ENCODE measurements around the gene AOPEP. TPM values are rescaled to one million over a fixed set of nuclear protein-coding genes. Genes with fewer than 3 reads are reported as not detected.

The AOPEP gene
- total RNA-seq, 1 experiment from 2014 or later, result 32.4 TPM

DNA sequence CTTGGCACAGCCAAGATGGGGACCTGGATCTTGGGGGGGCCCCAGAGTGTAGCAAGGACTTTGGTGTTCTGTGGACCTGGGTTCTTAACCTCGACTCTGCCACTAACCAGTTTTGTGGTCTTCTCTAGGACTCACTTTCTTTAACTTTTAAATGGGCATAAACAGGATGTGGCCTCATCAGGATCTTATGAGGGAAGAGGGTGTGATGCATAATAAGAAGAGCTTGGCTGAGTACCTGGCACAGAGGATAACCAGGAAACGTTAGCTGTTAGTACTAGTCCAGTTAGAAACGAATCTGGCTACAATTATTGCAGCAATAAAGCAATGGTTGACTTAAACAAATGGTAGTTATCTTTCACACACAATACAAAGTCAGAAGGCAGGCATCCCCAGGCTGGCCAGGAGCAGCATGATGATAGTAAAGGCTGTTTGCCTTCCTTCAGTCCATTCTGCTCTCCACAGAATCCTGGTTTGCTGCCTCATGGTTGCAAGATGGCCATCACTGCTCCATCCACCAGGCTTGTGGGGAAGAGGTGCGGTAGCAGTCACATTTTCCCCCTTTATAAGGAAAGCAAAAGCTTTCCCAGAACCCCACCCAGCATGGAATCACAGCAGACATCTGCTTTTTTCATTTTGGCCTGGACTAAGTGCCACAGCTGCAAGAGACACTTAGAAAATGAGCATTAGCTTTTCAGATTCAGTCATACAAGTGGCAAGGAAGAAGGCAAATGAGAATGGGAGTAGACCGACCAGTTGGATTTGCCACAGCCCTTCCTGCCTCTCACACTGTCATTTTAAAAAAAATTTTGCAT lies 225.0 kb downstream of the AOPEP start:
- intact Hi-C loops (cut with micrococcal nuclease), result no loop called here
- Mint-ChIP-seq H3K9me3 (ENCODE audit: unreplicated experiment) (no peaks in the 10 kb centered on the region), H3K27me3 (ENCODE audit: insufficient read depth, unreplicated experiment) (no peaks in the 10 kb centered on the region), H3K4me3 (ENCODE audit: unreplicated experiment) (no peak overlapping the region), H3K36me3 (ENCODE audit: insufficient read depth, unreplicated experiment) (no peaks in the 10 kb centered on the region), H3K27ac (ENCODE audit: low read depth, unreplicated experiment) (peak overlapping the region; percentile 57), H3K4me1 (ENCODE audit: insufficient read depth, unreplicated experiment) (peaks cover 52% of the 10 kb centered on the region)
- ChIA-PET POLR2A (interaction anchor here (0.7 to 2.5 kb wide), 6 partner anchors 10 to 168 kb away, joined by 3 to 8 read pairs (median 4); no protein-coding TSS in a partner anchor), CTCF (interaction anchor here (1.0 to 1.1 kb wide), 2 partner anchors 52 to 174 kb away, joined by 3 read pairs; no protein-coding TSS in a partner anchor)
- BruUV-seq (replicated peaks), result no TSS peak
- DNase-seq (ENCODE audit: unreplicated experiment), result no peak
- TF ChIP-seq, protein P1, sequence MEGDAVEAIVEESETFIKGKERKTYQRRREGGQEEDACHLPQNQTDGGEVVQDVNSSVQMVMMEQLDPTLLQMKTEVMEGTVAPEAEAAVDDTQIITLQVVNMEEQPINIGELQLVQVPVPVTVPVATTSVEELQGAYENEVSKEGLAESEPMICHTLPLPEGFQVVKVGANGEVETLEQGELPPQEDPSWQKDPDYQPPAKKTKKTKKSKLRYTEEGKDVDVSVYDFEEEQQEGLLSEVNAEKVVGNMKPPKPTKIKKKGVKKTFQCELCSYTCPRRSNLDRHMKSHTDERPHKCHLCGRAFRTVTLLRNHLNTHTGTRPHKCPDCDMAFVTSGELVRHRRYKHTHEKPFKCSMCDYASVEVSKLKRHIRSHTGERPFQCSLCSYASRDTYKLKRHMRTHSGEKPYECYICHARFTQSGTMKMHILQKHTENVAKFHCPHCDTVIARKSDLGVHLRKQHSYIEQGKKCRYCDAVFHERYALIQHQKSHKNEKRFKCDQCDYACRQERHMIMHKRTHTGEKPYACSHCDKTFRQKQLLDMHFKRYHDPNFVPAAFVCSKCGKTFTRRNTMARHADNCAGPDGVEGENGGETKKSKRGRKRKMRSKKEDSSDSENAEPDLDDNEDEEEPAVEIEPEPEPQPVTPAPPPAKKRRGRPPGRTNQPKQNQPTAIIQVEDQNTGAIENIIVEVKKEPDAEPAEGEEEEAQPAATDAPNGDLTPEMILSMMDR (IDR thresholded peaks at IDR 0.05; ENCODE audit: unreplicated experiment), result no peak

DNA sequence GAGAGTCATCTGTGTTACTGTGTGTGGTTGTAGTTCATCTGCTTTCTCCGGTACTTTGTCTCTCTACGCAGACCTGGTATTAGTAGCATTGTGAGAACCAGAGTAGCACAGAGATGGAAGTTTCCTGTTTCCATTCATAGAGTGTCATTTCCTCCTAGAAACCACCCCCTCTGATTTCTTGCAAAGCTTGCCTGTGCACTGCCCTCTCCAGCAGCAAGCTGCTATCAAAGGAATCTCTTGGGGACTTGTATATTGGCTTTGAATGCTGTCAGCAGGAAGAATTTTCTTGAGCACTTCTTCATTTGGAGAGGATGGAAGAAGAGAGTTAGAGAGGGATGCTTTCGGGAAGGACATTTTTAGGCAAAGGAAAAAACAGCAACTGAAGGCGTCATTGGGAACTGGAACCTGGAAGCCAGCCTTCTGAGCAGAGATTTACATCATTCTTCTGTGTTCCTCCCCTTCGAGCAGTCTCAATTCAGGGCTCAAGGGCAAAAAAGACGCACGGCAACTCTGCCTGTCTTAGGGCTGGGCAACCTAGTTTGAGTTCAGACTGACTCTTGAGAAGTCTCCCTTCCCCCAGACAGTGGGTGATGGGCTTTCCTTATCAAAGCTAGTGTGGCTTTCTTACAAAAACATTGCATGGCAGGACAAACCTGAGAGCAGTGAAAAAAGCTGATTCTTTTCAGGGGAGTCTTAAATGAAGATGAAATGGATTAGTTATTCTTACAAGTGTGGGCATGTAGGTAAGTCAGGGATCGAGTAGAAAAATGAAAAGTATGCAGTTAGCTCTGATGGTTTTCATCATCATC lies 226.3 kb downstream of the AOPEP start:
- intact Hi-C loops (cut with micrococcal nuclease), result no loop called here
- TF ChIP-seq, protein P1 (IDR thresholded peaks at IDR 0.05; ENCODE audit: unreplicated experiment), result no peak
- ChIA-PET POLR2A (interaction anchor here (0.7 to 2.5 kb wide), 13 partner anchors 9 to 170 kb away, joined by 3 to 11 read pairs (median 4); no protein-coding TSS in a partner anchor), CTCF (interaction anchor here (0.6 to 1.6 kb wide), 3 partner anchors 17 to 65 kb away, joined by 3 to 4 read pairs (median 3); no protein-coding TSS in a partner anchor)
- DNase-seq (ENCODE audit: unreplicated experiment), result no peak
- BruUV-seq (replicated peaks), result no TSS peak
- Mint-ChIP-seq H3K4me1 (ENCODE audit: insufficient read depth, unreplicated experiment) (peaks cover 50% of the 10 kb centered on the region), H3K36me3 (ENCODE audit: insufficient read depth, unreplicated experiment) (no peaks in the 10 kb centered on the region), H3K4me3 (ENCODE audit: unreplicated experiment) (no peak overlapping the region), H3K27ac (ENCODE audit: low read depth, unreplicated experiment) (no peak overlapping the region), H3K27me3 (ENCODE audit: insufficient read depth, unreplicated experiment) (no peaks in the 10 kb centered on the region), H3K9me3 (ENCODE audit: unreplicated experiment) (no peaks in the 10 kb centered on the region)

DNA sequence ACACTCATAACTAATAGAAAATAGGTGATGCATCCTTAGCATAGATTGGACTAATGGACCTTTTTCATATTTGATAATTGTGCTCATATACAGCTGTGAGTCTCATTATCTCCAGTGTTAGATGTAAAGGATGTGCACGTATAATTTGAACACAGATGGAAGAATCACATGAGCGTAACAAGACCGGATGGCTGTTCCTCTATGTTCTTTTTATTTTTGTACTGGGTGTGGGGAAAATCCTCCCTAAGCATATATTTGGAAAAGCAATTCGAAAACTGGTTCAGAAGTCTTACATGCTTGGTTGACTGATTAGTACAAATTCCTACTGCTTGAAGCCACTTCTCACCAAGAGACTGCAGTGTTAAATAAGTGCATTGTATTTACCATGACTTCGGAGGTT lies 230.2 kb downstream of the AOPEP start:
- Mint-ChIP-seq H3K36me3 (ENCODE audit: insufficient read depth, unreplicated experiment) (no peaks in the 10 kb centered on the region), H3K9me3 (ENCODE audit: unreplicated experiment) (no peaks in the 10 kb centered on the region), H3K27me3 (ENCODE audit: insufficient read depth, unreplicated experiment) (no peaks in the 10 kb centered on the region), H3K4me3 (ENCODE audit: unreplicated experiment) (no peak overlapping the region), H3K27ac (ENCODE audit: low read depth, unreplicated experiment) (no peak overlapping the region), H3K4me1 (ENCODE audit: insufficient read depth, unreplicated experiment) (peaks cover 22% of the 10 kb centered on the region)
- intact Hi-C loops (cut with micrococcal nuclease), result no loop called here
- TF ChIP-seq, protein P1 (IDR thresholded peaks at IDR 0.05; ENCODE audit: unreplicated experiment), result no peak
- ChIA-PET POLR2A (no interaction called here), CTCF (no interaction called here)
- BruUV-seq (replicated peaks), result no TSS peak
- no peak for DNase-seq (ENCODE audit: unreplicated experiment)

DNA sequence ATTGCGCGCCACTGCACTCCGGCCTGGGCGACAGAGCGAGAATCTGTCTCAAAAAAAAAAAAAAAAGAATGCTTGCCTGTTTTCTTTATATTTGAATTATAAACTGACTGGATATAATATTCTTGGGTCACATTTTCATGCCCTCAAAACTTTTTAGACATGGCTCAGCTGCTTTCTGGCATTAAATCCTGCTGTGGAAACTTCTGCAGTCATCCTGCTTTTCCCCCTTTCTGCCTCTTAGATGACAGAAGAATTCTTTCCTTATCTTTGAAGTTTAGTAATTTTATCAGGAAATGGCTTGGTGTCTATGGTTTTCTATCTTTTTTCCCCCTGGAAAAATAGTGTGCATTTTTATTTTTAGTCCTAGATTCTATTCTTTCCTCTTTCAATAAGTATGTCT lies 234.5 kb downstream of the AOPEP start:
- CTCF ChIA-PET, result interaction anchor here (0.9 to 1.3 kb wide), 2 partner anchors 12 to 13 kb away, joined by 3 to 5 read pairs; no protein-coding TSS in a partner anchor
- intact Hi-C loops (cut with micrococcal nuclease), result no loop called here
- POLR2A ChIA-PET, result interaction anchor here (0.6 to 1.4 kb wide), 3 partner anchors 8 to 186 kb away, joined by 3 to 4 read pairs (median 4); no protein-coding TSS in a partner anchor

More for the DNA sequence above, 234.5 kb downstream of the AOPEP start:
- no peaks in the 10 kb centered on the region for H3K9me3 Mint-ChIP-seq (ENCODE audit: unreplicated experiment)
- H3K4me3 Mint-ChIP-seq (ENCODE audit: unreplicated experiment), result no peak overlapping the region
- no peaks in the 10 kb centered on the region for H3K27me3 Mint-ChIP-seq (ENCODE audit: insufficient read depth, unreplicated experiment)
- no peaks in the 10 kb centered on the region for H3K36me3 Mint-ChIP-seq (ENCODE audit: insufficient read depth, unreplicated experiment)
- H3K4me1 Mint-ChIP-seq (ENCODE audit: insufficient read depth, unreplicated experiment), result no peaks in the 10 kb centered on the region
- BruUV-seq (replicated peaks), result no TSS peak
- H3K27ac Mint-ChIP-seq (ENCODE audit: low read depth, unreplicated experiment), result no peak overlapping the region
- TF ChIP-seq, protein P1 (IDR thresholded peaks at IDR 0.05; ENCODE audit: unreplicated experiment), result no peak
- no peak for DNase-seq (ENCODE audit: unreplicated experiment)

Data from MCF 10A (cell line).